Stimulated activated CD4-positive, alpha-beta T cell treated with anti-CD3 and anti-CD28 coated beads, TNF-alpha, amount 100 ng/mL, for 24 hours (primary cell): ENCODE results near the gene METTL25B.

Experiments
- DNase-seq, 3 experiments: peaks; one replicate each; pipeline ENCODE4 v3.0.0-alpha.2; 2020; ENCODE audit warnings: low read depth in 3 of 3

The METTL25B gene

DNA sequence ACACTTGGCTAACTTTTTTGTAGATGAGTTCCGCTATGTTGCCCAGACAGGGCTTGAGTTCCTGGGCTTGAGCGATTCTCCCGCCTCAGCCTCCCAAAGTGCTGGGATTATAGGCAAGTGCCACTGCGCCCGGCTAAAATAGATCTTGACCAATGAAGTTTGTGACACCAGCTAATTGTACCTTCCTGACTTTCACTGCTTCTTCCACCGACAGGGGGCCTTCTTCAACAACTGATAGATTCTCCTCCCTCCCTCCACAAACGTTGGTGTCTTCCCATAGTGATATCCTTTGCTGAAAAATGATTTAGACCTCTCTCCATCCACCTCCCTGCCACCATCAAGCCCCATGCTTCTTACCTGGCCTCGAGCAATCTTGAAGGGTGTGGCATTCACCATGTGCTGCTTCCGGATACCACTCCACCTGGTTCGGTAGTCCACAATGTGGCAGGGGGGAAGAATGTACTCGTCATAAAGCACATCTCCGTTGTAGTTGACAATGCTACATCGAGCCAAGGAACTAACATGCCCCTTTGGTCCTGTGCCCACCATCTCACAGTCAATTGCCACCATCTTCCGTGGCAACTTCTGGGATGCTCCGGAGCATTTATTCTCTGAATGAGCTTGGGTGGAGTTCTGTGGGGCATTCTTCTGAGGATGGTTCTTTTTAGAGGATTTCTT lies 1.6 kb upstream of the METTL25B start:
- DNase-seq, result peak in 1 of 3 experiments; percentile 32

DNA sequence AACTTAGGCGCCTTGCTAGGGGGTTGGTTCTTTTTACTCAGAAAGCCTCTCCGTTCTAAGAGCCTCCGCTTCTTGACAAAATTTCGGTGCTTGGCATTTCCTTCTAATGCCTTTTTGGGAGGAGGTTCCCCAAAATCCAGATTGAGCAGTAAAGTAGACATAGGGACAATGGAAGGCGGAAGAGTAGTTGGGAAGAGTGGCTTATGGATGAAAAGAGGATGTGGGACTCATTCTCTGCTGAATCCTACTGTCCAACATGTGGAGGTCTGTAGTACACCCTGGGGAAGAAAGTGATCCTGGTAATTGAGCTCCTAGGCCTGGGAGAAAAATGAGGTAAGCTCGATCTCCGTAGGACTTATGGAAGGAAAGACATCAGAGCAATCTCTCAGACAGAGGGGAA lies 777 bp upstream of the METTL25B start:
- no peak for DNase-seq

DNA sequence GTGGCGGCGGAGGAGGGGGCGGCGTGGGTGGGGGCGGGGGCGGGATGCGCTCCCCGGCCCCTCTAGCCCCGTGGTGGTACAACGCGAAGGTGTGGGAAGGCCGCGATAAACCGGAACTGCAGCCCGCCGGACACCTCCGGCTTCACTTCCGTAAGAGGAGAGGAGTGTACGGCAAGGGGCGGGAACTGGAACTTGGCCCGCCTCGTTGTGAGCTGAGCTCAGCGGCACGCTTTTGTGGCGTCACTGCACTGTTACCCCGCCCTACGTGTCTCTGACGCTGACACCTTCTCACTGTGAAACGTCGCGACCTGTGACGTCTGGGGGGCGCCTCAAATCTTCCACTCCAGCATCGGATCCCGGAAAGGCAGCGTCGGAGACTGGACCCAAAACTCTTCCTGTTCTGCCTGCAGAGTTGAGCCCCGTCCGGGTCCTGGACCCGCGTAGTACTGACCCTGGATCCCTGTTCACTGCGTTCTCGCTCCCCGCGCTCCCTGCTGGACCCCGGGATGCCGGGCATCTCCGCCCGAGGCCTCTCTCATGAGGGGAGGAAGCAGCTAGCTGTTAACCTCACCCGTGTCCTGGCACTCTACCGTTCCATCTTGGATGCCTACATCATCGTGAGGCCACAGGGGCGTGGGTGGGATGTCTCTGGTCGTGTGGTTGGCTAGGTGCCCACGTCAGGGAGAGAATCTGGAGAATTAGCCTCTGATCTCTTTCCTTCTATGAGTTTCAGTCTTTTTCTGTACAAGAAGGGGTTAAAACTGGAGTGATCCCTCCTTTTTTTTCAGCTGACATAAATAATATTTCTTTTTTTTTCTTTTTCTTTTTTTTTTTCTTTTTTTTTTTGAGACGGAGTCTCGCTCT lies 562 bp downstream of the METTL25B start, which contains the start of gene ISG20L2:
Gene ISG20L2, minus strand, starts transcription at position 168 of the 864 bp plus-strand sequence. CDS start 1,114 bp downstream, outside the sequence.
- DNase-seq, result peak; percentile 87 to 97 (median 93)

DNA sequence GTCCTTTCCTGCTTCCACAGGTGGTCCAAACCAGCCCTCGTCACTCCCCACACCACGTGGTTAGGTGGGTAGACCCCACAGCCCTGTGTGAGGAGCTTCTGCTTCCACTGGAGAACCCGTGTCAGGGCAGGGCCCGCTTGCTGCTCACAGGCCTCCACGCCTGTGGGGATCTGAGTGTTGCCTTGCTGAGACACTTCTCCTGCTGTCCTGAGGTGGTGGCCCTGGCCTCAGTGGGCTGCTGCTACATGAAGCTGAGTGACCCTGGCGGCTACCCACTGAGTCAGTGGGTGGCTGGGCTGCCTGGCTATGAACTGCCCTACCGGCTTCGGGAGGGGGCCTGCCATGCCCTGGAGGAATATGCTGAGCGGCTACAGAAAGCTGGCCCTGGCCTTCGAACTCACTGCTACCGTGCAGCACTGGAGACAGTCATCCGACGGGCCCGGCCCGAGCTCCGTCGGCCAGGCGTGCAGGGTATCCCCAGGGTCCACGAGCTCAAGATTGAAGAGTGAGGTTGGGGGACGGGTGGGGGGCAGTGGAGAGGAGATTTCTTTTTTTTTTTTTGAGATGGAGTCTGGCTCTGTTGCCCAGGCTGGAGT lies 5.8 kb downstream of the METTL25B start:
- DNase-seq, result no peak

DNA sequence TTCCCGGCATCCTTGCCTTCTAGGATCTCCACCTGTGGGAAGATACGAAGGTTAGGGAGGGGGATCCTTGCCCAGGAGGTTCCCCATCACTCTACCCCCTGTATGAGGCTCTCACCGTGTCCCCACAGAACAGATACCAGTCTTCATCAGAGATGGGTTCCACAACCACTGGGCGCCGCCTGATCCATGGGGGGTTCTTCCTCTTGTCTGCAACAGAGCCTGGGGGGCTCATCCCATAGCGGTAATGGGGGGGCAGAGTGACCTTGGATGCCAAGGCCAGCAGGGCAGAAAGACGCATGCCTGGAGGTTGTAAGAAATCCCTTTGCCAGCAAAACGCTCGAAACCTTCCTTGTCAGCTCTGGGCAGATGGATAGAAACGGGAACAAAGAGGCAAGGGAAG lies 10.1 kb downstream of the METTL25B start:
- no peak for DNase-seq

DNA sequence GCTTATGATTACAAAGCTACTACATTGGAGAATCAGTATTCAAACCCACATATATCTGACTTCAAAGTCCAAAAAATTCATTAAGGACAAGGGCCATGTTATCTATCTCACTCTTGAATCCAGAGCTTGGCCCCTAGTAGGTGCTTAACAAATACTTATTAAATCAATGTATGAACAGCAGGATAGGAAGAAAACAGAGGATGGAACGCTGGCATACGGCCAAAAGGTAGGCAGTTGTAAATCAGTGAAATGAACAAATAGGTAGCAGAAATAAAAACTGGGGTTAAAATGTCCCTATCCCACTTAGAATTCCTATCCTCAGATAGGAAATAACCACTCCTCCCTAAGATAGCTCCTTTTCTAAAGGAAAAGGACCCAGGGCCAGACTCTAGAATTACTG lies 10.6 kb downstream of the METTL25B start:
- no peak for DNase-seq

DNA sequence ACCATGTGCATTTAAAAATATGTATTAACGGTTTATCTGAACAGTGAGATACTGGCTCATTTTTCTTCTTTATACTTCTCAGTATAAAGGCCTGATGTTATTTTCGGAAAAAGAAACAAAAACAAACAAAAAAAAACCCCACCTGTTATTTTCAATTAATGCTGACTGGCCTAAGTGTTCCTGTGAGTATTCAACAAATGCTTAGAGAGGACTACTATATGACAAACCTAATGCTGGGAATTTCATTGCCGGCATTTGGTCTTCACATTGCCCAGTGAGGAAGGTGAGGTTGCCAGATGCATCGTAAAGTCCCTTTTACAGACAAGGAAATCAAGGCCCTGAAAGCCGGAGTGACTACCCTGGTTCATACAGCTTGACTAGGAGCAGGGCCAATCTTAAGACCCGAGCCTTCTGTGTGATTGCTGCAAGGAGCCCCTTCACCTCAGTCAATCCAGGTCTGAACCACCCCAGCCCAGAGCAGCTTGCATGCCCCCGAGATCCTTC lies 12.0 kb downstream of the METTL25B start:
- no peak for DNase-seq

DNA sequence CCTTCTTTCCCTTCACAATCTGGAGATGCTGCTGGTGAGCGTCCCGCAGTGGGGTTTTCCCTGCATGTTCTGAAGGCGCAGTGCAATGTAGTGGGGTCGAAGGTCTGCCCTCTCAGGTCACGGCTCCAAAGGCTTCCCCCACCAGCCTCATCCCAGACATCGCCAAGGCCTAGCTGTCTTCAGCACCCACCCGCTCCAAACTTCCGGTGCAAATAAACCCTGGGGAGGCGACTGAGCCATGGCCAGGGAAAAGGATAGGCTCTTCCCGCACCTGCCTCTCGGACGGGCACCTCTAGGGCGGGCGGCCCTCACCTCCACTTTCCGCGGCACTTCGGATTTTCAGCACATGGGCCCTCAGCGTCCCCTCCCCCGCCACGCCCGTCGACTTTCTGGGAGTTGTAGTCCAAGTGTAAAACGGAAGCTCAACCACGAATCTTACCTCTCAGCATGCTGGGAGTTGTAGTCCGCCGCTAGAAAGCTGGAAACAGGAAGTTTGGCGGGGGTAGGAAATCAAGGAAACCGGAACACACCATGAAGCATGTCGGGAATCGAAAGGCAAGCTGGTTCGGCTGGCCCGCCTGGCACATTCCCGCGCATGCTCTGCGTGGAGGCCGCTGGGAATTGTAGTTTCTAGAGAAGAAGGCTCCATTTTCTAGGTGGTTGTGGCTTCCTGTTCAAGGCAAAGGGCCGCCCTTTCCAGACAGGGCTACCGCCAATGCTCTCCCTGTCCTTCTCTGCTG lies 12.6 kb downstream of the METTL25B start, which contains the start of gene MRPL24:
Gene MRPL24, minus strand, starts transcription at position 348 of the 740 bp plus-strand sequence. CDS start 2,384 bp downstream, outside the sequence.
- peak; percentile 92 to 97 (median 96) for DNase-seq

DNA sequence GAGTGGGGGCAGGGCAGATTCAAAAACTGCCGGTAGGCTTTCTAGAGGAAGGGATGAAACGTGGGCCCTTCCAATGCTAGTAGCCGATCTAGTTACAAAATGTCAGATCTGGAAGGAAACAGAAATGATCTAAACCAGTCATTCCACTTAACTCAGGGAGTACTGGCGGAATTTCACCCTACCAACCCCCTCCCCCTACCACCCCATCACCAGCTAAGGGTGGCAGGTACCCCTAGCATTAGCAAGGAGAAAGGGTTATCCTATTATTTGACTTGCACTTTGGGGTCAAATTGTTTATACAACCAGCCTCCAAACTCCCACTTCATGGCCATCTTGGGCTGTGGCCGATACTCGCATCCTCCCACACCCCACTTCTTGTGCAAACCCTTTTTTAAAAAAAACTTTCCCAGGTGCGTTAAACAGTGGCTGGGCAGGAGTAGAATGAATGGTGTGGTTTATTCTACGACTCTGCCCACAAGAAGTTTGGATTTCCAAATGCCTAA lies 13.3 kb downstream of the METTL25B start:
- DNase-seq, result no peak

DNA sequence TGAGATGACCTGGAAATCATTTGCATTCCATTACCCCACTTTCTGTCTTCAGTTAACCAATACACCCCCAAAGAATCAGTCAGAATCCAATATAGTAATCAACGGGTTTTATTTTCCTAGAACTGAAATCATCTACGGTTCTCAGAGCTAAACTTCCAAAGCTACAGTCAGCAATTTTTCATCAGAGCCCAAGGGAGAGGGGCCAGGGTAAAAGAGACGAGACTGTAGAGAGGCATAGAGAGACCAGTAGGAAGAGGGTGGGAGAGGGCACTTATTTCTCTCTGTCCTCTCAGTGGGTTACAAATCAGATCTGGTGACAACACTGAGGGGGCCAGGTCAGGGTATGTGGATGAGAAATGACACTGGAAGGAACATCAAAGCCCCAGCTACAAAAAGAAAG lies 13.7 kb downstream of the METTL25B start:
- DNase-seq, result no peak

DNA sequence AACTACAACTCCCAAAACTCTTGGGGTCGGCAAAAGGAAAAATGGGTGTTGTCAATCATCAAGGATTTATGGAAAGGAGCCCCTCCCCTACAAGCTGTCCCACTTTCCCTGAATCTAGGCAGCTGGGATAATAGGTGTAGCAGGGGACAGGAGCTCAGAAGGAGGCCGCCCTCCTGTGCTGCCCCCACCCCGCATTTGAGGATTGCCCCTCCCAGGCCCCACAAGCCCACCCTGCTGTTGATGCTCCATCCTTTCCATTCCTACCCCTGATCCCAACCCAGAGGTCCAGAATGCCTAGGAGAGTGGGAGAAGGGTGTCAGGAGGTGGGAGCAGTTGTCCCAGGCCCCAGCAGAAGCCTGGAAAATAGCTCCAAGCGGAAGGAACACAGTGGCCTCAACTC lies 14.5 kb downstream of the METTL25B start:
- DNase-seq, result no peak

DNA sequence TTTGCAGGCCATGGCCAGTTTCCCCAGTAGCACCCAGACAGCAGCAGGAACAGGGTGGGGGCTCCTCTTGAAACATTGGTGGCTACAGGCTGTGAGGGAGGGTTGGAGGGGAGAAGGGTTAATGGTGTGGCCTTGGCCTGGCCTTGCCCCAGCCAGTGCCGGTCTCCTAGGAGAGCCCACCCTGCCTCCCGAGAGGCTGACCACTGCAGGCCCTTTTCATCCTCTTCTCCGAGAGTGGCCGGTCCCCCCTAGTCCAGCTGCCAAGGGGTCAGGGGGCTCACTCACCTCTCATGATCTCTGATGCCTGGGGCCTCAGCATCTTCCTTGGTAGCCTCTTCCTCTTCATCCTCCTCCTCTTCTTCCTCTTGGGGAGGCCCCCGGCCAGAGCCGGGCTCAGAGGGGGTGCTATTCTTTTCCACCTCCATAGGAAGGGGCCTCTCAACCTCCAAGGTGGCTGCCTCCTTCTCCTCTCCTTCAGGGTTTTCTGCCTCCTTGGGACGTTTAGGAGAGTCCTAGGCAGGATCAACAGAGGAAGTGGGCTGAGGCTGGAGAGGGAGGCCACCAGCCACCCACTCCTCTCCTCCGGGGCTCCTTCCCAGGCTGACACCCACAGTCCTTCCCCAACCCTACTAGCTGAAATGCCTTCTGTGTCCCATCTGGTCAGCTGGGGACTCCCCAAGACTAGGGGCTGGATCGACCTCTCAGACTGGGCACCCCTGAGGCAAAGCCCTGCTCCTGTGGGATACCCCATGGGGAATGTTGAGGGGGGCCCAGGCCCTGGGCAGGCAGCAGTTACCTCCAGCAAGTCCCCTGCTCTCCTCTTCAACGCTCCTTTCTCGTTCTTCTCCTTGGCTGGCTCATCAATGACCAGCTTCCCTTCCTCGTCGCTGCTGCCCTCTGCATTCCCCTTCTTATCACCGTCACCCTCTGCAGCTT lies 15.4 kb downstream of the METTL25B start:
- DNase-seq, result no peak

DNA sequence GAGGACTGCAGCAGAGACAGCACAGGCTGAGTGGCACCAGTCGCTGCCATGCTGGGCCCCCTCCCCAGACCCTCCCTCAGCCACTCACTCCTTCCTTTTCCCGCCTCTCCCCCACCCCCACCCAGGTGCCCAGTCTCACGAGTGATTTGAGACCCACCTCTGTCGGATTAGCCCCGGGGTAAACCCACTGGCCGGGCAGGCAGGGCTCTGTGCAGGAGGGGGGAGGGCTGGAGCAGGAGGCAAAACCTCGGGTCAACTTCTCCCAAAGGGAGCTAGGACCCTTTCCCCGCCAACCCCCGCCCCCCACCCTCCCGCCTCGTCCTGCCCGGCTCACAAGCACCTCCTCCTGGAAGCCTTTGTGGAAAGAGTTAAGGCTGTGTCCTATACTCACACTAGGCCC lies 16.1 kb downstream of the METTL25B start:
- no peak for DNase-seq

DNA sequence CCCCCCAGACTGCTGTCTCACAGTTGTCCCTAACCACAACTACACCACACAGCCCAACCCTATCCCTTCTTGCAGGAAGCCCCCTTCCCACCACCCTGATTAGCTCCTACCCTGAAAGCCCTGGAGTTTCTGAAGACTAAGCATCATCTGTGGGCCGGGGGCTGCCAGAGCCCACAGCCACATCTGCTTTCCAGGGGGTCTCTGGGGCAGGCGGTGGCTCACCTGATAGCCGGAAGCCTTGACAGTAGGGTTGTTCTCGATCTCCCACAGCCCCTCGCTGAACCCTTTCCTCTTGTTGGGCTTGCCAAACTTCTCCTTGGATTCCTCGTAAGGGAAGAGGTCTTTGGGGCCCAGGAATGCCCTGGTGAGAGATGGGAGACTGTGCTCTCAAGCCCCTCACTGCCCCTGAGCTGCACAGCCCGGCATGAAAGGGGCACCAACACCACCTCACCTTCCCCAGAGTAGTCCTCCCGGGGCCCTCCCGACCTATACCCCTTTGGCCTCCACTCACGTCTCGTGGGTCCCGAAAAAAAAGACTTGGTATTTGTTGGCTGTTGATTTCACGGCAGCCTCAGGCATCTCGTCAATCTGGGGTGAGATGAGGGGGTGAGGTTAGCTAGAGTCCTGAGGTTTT lies 16.6 kb downstream of the METTL25B start:
- no peak for DNase-seq

DNA sequence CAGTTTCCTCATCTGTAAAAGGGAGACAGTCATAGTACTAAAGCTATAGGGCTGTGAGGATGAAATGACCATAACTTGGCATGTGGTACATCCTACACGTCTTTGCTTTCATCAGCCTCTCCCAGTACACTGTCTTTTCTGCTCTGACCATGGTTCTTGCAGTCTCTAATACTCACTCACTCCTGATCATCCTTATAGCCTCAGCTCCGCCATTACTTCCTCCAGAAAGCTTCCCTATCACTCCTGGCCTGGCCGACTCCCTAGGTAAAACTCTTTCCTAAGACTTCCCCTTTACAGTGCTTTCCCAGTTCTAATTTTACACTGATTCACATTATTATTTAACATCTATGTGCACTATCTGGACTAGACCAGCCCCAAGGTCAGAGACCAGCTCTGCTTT lies 17.6 kb downstream of the METTL25B start:
- DNase-seq, result no peak

DNA sequence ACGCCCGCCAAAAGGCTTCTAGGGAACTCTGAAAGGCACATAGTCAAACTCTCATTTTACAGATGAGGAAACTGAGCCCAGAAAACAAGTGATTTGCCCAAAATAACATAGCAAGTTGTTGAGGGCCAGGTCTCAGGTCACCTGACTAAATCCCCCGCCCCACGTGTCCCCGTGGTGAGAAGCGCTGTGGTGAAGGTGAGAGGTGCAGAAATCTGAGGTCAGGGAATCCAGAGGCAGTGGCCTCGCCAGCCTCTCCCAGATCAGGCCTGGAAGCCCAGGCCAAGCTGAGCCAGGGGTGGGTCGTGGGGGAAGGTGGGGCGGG lies 18.1 kb downstream of the METTL25B start:
- DNase-seq, result no peak

DNA sequence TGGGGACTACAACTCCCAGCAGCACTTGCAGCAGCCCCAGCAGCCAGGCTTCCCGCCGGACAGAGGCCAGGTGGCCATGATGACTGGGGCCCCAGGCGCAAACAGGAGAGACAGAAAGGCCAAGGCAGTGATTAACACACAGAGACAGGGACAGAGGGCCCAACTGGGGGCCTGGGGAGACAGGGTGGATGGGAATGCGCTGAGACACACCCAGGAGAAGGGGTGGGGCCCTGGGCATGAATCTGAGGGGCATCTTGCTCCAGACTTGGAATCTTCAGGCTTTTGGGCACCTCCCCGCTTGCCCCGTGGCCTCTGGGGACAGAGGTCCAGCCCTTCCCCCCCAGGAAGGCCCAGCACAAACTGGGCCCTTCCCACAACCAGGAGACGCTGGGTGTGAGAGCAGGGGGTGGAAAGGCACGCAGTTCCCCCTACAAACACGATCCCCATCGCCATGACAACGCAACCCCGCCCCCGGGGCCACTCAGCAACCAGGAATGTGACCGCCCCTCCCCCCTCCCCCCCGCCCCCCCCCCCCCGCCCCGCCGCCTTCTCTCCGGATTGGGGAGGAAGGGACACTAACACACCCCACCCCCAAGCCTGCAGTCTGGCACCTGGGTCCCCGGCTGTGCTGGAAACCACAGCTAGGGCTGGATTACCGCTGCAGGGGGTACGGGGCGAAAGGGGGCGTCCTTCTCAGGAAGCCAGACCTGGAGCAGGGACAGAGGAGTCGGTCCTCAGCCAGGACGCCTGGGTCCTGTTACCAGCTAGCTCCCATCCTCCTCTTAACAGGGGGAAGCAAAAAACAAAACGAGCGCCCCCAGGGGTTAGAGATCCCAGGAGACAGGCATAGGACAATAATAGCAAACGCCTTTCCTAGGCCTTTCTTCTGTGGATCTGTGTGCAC lies 18.7 kb downstream of the METTL25B start:
- DNase-seq, result peak in 1 of 3 experiments; percentile 61

DNA sequence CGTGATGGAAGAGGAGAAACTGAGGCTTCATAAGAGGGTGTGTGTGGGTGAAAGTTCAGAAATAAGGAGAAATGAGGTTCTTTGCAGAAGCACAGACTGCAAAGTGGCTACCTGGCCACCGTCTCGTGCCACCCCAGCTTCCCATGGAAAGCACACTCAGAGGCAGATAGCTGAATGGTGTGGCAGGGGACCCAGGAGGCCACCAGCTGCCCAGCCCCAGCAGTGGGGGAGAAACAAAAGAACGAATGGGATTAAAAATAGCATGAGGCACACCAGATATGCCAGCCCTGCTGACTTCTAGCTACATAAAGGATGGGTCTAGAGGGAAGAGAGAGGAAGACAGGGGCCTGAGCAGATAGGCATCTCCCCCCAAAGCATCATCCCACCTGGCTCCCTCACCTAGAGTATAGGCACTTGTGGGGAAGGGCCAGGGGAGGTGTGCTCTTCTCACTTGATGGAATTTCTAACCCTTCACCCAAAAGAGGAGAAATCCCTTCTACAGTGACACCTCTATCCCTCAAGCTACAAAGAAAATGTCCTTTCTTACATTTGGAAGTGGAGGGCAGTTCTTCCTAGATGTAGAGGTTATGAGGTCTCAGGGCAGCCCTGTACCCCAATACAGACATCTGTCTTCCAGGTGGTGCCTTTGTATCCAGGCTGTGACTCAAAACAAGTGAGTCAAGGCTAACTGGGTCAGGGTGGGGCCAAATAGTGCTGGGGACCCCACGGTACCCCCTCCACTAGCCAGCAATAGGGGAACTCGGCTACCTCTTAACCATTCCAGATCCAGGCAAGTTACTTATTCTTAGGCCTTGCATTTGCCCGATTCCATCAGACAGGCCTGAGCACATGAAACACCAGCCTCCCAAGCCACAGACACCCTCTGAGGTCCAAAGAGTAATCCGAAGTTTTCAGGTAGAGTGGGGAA lies 19.7 kb downstream of the METTL25B start:
- no peak for DNase-seq
